ENCODE data around the gene UGT1A9.

UGT1A9 gene

DNA sequence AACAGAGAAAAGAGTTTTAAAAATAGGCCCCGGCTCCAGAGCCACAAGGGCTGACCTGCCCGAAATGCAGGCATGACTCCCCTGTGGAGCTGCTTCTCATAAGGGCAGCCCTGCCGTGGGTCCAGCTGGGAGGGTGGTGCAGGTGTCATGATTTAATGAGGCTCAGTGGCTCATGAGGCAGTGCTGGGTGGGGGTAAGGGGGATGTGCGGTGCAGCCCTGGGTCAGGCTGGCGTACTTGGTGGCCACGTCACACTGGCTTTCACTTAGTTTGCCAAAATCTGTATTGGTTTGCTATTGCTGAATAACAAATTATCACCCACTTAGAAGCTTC is 149.0 kb downstream of the UGT1A9 start:
- Mint-ChIP-seq H3K4me3 (no peak overlapping the region), H3K27ac (no peak overlapping the region), H3K9me3 (peaks cover 4% of the 10 kb centered on the region), H3K27me3 (ENCODE audit: low read depth, poor library complexity) (peaks cover 15% of the 10 kb centered on the region), H3K4me1 (peaks cover 17% of the 10 kb centered on the region), H3K36me3 (ENCODE audit: low read depth) (no peaks in the 10 kb centered on the region)
- TF ChIP-seq, protein P1, sequence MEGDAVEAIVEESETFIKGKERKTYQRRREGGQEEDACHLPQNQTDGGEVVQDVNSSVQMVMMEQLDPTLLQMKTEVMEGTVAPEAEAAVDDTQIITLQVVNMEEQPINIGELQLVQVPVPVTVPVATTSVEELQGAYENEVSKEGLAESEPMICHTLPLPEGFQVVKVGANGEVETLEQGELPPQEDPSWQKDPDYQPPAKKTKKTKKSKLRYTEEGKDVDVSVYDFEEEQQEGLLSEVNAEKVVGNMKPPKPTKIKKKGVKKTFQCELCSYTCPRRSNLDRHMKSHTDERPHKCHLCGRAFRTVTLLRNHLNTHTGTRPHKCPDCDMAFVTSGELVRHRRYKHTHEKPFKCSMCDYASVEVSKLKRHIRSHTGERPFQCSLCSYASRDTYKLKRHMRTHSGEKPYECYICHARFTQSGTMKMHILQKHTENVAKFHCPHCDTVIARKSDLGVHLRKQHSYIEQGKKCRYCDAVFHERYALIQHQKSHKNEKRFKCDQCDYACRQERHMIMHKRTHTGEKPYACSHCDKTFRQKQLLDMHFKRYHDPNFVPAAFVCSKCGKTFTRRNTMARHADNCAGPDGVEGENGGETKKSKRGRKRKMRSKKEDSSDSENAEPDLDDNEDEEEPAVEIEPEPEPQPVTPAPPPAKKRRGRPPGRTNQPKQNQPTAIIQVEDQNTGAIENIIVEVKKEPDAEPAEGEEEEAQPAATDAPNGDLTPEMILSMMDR (IDR thresholded peaks at IDR 0.05): no peak
- no peak for DNase-seq

DNA sequence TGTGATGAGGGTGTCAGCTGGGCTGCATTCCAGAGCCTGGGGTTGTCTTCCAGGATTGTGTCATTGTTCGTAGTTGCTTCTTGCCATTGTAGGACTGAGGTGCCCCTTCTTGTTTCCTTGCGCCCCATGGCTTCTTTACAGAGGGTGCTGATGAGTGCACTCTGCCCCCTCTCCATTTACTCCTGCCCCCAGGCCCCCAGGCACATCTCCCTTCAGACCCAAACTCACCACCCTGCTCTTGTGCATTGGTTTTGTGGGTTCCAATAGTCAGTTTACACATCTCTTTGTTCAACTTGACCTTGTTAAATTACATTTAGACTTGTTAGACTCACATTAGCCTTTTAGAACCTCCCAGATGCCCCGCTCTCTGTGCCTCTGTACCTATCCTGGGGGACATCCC is 149.5 kb downstream of the UGT1A9 start:
- Mint-ChIP-seq H3K4me3 (no peak overlapping the region), H3K9me3 (peaks cover 6% of the 10 kb centered on the region), H3K4me1 (peaks cover 17% of the 10 kb centered on the region), H3K27me3 (ENCODE audit: low read depth, poor library complexity) (peaks cover 15% of the 10 kb centered on the region), H3K27ac (no peak overlapping the region), H3K36me3 (ENCODE audit: low read depth) (no peaks in the 10 kb centered on the region)
- DNase-seq: no peak
- TF ChIP-seq, protein P1 (IDR thresholded peaks at IDR 0.05): no peak

DNA sequence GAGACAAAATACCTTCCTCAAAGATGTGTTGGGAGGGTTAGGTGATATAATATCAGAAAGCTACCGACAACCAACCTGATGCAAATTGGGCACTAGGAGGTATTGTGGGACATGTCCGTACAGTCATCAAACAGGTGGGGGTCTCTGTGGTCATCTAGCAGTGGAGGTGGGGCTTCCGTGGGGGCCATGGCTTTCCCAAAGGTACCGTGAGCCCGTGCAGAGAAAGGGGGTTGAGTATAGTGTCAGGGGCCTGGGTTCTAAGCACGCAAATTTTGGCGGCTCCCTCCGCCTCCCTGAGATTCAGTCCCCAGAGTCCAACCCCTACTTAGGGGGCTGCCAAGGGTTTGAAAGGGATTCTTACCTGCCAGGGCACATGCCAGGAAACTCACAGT is 150.0 kb downstream of the UGT1A9 start:
- Mint-ChIP-seq H3K9me3 (peaks cover 9% of the 10 kb centered on the region), H3K4me3 (no peak overlapping the region), H3K36me3 (ENCODE audit: low read depth) (no peaks in the 10 kb centered on the region), H3K27ac (no peak overlapping the region), H3K27me3 (ENCODE audit: low read depth, poor library complexity) (peaks cover 15% of the 10 kb centered on the region), H3K4me1 (peaks cover 12% of the 10 kb centered on the region)
- no peak for DNase-seq
- TF ChIP-seq, protein P1 (IDR thresholded peaks at IDR 0.05): no peak

DNA sequence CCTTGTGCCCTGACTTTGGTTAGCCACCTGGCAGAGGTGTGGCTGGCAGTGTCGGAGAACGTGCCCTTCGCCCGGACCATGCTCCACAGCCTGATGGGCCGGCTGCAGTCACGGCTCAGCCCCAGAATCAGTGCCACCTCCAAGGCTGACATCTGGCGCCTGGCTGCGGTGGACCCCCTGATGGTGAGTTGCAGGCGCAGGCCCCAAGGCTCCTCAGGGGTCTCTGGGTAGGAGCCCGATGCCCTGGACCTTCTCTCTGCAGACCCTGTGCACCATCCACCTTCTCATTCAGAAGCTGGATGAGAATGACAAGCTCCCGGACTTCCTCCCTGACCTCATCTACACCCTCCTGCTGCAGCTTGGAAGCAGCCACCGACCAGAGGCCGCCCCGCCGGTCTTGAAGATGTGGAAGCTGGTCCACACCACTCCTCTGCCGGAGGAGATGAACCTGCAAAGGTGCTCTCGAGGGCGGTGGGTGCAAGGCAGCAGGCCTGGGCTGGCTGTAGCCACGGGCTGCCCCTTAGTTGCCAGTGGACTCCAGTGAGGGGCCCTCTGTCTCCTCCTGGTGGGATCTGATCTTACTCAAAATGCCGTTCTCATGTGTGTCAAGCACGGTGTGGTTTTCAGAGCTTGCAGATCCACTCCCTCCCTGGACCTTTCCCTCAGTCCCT is 150.5 kb downstream of the UGT1A9 start:
- Mint-ChIP-seq H3K36me3 (ENCODE audit: low read depth) (no peaks in the 10 kb centered on the region), H3K9me3 (peaks cover 12% of the 10 kb centered on the region), H3K27me3 (ENCODE audit: low read depth, poor library complexity) (peaks cover 15% of the 10 kb centered on the region), H3K4me3 (no peak overlapping the region), H3K4me1 (peaks cover 8% of the 10 kb centered on the region), H3K27ac (no peak overlapping the region)
- DNase-seq: no peak
- TF ChIP-seq, protein P1 (IDR thresholded peaks at IDR 0.05): no peak
